HG02938 (cell line): ENCODE data around the gene LRRC3C.
"Not testable (repeated sequence)": the region's sequence is repeated elsewhere in the genome, so short reads cannot be mapped to it uniquely, and the experiment has no call there.

Source experiments
- ATAC-seq: cut with Tn5 transposase; IDR thresholded peaks from one replicate; pipeline ENCODE4 v1.9.1; 2021; ENCODE audit warnings: mild to moderate bottlenecking, moderate library complexity; ENCODE audit not compliant: unreplicated experiment

The LRRC3C gene

GRCh38 chr17:39927101-39927928 is at the start of gene LRRC3C, which contains the start of gene ORMDL3:
TSS of gene LRRC3C (plus strand) at chr17:39927732. CDS start at chr17:39941524, 13,792 bp downstream.
TSS of gene ORMDL3 (minus strand) at chr17:39927601. CDS start at chr17:39924203, 3,398 bp downstream.
- ATAC-seq = no peak

- ATAC-seq = not testable (repeated sequence)
Observed at GRCh38 chr17:39886102-39886501, 41.4 kb upstream of the LRRC3C start.

- no peak for ATAC-seq
Observed at GRCh38 chr17:39887078-39887477, 40.5 kb upstream of the LRRC3C start.

GRCh38 chr17:39889200-39889599 is 38.3 kb upstream of the LRRC3C start:
- ATAC-seq = no peak

- ATAC-seq = no peak
Observed at GRCh38 chr17:39894681-39895376, 32.7 kb upstream of the LRRC3C start.

- no peak for ATAC-seq
Observed at GRCh38 chr17:39898088-39898487, 29.4 kb upstream of the LRRC3C start.

- no peak for ATAC-seq
Observed at GRCh38 chr17:39899215-39899614, 28.3 kb upstream of the LRRC3C start.

- not testable (repeated sequence) for ATAC-seq
Observed at GRCh38 chr17:39902027-39902426, 25.5 kb upstream of the LRRC3C start.

GRCh38 chr17:39903158-39903884 is 24.2 kb upstream of the LRRC3C start:
- ATAC-seq = no peak

- ATAC-seq = no peak
Observed at GRCh38 chr17:39904990-39905288, 22.6 kb upstream of the LRRC3C start.

- no peak for ATAC-seq
Observed at GRCh38 chr17:39908789-39909352, 18.7 kb upstream of the LRRC3C start.

GRCh38 chr17:39913989-39914388 is 13.5 kb upstream of the LRRC3C start:
- no peak for ATAC-seq

- ATAC-seq = no peak
Observed at GRCh38 chr17:39915559-39915958, 12.0 kb upstream of the LRRC3C start.

GRCh38 chr17:39916918-39917317 is 10.6 kb upstream of the LRRC3C start:
- ATAC-seq = no peak

GRCh38 chr17:39919087-39919683 is 8.3 kb upstream of the LRRC3C start:
- no peak for ATAC-seq

- ATAC-seq = no peak
Observed at GRCh38 chr17:39920218-39921210, 7.0 kb upstream of the LRRC3C start.

GRCh38 chr17:39921323-39921722 is 6.2 kb upstream of the LRRC3C start:
- ATAC-seq = no peak

GRCh38 chr17:39922006-39922405 is 5.5 kb upstream of the LRRC3C start:
- ATAC-seq = no peak

GRCh38 chr17:39923230-39923629 is 4.3 kb upstream of the LRRC3C start:
- ATAC-seq = no peak
